K562 (cell line): ENCODE measurements around the gene PIM3. TPM values are rescaled to one million over a fixed set of nuclear protein-coding genes. Genes with fewer than 3 reads are reported as not detected.

Experiments used
- ATAC-seq: fragments of 200-7000 bp; cut with Tn5 transposase; 3 replicates; pipeline ENCODE4 v1.9.1; 2020; ENCODE audit warnings: moderate library complexity
- BruUV-seq: library from RNA; stranded (reverse); fragments of 400-500 nt; replicated peaks from 2 replicates; lab custom pipeline; 2021; lab: Mats Ljungman, UMichigan
- CTCF ChIA-PET: fragments of 300-600 bp; formaldehyde crosslinking; extraction: SDS; loops from one replicate; lab custom pipeline; 2021; ENCODE audit warnings: low intra/inter-chr PET ratio; lab: Yijun Ruan, JAX
- POLR2A ChIA-PET: fragments of 300-600, 350-650 bp; sonication (Branson Sonifier 250); formaldehyde crosslinking; extraction: SDS; loops from one replicate; lab custom pipeline; 2021; ENCODE audit warnings: antibody characterized with exemption, inconsistent platforms; lab: Yijun Ruan, JAX
- DNase-seq, 4 experiments: peaks; one replicate each; pipeline versions ENCODE4 v3.0.0 to v3.0.0-alpha.2; 2011 to 2018; ENCODE audit warnings: low spot score in 3 of 4, mixed read lengths in 3 of 4; ENCODE audit errors: extremely low read depth in 1 of 4
- FAIRE-seq: peaks from 2 replicates; lab custom pipeline; 2011; peaks lifted over from hg19 to GRCh38; lab: Jason Lieb, UNC
- H2AFZ ChIP-seq: 2 replicates; pipeline ENCODE4 v1.6.0; 2011; ENCODE audit warnings: low read depth, low read length, control low read depth, inconsistent platforms
- H3K27ac ChIP-seq: fragments of 200-600 bp; 3 replicates; pipeline ENCODE4 v1.8.0; 2011; ENCODE audit warnings: low read depth, mild to moderate bottlenecking, control low read depth, inconsistent platforms, low read length, moderate library complexity, mixed read lengths; ENCODE audit errors: extremely low read depth
- H3K27me3 ChIP-seq, 2 experiments: fragments of 300-600 bp in 1 of 2; 2 replicates in 1 of 2; 3 replicates in 1 of 2; pipeline versions ENCODE4 v1.6.0 to v1.8.0; 2011; ENCODE audit warnings: inconsistent platforms in 2 of 2, low read length in 2 of 2, mild to moderate bottlenecking in 1 of 2, mixed read lengths in 1 of 2, moderate library complexity in 1 of 2; ENCODE audit not compliant: control insufficient read depth in 2 of 2, insufficient read depth in 2 of 2
- H3K36me3 ChIP-seq: fragments of 300-600 bp; 3 replicates; pipeline ENCODE4 v1.8.0; 2011; ENCODE audit warnings: mild to moderate bottlenecking, low read length, inconsistent platforms; ENCODE audit not compliant: control insufficient read depth, insufficient read depth
- H3K4me1 ChIP-seq, 2 experiments: fragments of 200-600 bp in 1 of 2; replicated peaks in 1 of 2; 2 replicates in 1 of 2; 3 replicates in 1 of 2; pipeline versions ENCODE4 v1.5.1 to v1.8.0; 2011; ENCODE audit warnings: inconsistent platforms in 2 of 2, low read length in 2 of 2, mild to moderate bottlenecking in 1 of 2, mixed read lengths in 1 of 2, moderate library complexity in 1 of 2; ENCODE audit not compliant: control insufficient read depth in 2 of 2, insufficient read depth in 2 of 2
- H3K4me2 ChIP-seq: 2 replicates; pipeline ENCODE4 v1.6.1; 2011; ENCODE audit warnings: low read length, control low read depth, inconsistent platforms, mixed read lengths; ENCODE audit not compliant: insufficient read depth
- H3K4me3 ChIP-seq: fragments of 200-600 bp; sonication (generic), shearing (Covaris generic); 2 replicates; pipeline ENCODE4 v1.5.1; 2016; ENCODE audit warnings: control low read depth, inconsistent platforms
- H3K79me2 ChIP-seq: fragments of 200-600 bp; 3 replicates; pipeline ENCODE4 v1.8.0; 2011; ENCODE audit warnings: low read length, inconsistent platforms; ENCODE audit not compliant: control insufficient read depth, insufficient read depth
- H3K9ac ChIP-seq, 2 experiments: 2 replicates each; pipeline versions ENCODE4 v1.6.0 to v1.6.1; 2011; ENCODE audit warnings: low read depth in 2 of 2, low read length in 2 of 2, control low read depth in 1 of 2, inconsistent platforms in 1 of 2, mild to moderate bottlenecking in 1 of 2, mixed read lengths in 1 of 2; ENCODE audit not compliant: insufficient read depth in 1 of 2
- H3K9me1 ChIP-seq: one replicate; pipeline ENCODE4 v1.6.0; 2011; ENCODE audit warnings: inconsistent platforms, mild to moderate bottlenecking, low read length, moderate library complexity; ENCODE audit not compliant: control insufficient read depth, insufficient read depth
- H3K9me3 ChIP-seq: replicated peaks from 2 replicates; pipeline ENCODE4 v1.5.1; 2011; ENCODE audit warnings: low read depth, low read length, inconsistent platforms; ENCODE audit not compliant: control insufficient read depth, insufficient read depth
- H4K20me1 ChIP-seq: replicated peaks from 2 replicates; pipeline ENCODE4 v1.6.1; 2011; ENCODE audit warnings: low read length, inconsistent platforms, mixed read lengths; ENCODE audit not compliant: control insufficient read depth, insufficient read depth
- CBX1 ChIP-seq: sonication (generic); IDR thresholded peaks from 2 replicates; pipeline ENCODE4 v1.6.1; 2016; ENCODE audit warnings: antibody characterized with exemption, low read depth, mild to moderate bottlenecking
- WGBS: fragments of 100-300 bp; shearing (Covaris generic); methylation state at CpG from one replicate; pipeline ENCODE4 v1.1.6; 2016; ENCODE audit warnings: low coverage, mixed read lengths; ENCODE audit not compliant: insufficient coverage; ENCODE audit errors: missing lambda C conversion rate; 5-methylcytosine and 5-hydroxymethylcytosine counted together
- in situ Hi-C: fragments of 300-500 bp; cut with MboI; formaldehyde crosslinking; loops from 4 replicates; pipeline ENCODE4 v1.15.0; 2018; ENCODE audit warnings: inconsistent platforms, mixed read lengths
- intact Hi-C: fragments of 100-400 bp; cut with micrococcal nuclease; formaldehyde crosslinking; loops from 2 replicates; pipeline ENCODE4 v1.14.2; 2022
- polyA plus RNA-seq, 8 experiments: library from polyadenylated mRNA; depleted of rRNA in 4 of 8; stranded (reverse) in 5 of 8; unstranded in 3 of 8; fragments of >200 nt; fragmentation: Nextera tagmentation in 2 of 8; fragmentation: Illumina TruSeq in 1 of 8; extraction: Ambion mirVana in 2 of 8; extraction: Trizol in 1 of 8; gene quantifications; 2 replicates each; pipeline versions ENCODE4 v1.2.1 to v1.2.3, GENCODE V29; 2011 to 2014; ENCODE audit warnings: inconsistent platforms in 1 of 8, missing spikeins in 1 of 8
- total RNA-seq, 7 experiments: library from RNA; depleted of rRNA in 6 of 7; stranded (reverse); fragments of >200 nt in 6 of 7; fragmentation: Illumina TruSeq in 2 of 7; extraction: Trizol in 2 of 7; gene quantifications; 2 replicates each; pipeline versions ENCODE4 v1.2.1 to v1.2.3, GENCODE V29; 2011 to 2021; ENCODE audit warnings: low replicate concordance in 1 of 7
- TF ChIP-seq, protein P1 (sequence below), 2 experiments: fragments of 450-650 bp in 1 of 2; sonication (generic) in 1 of 2; formaldehyde crosslinking in 1 of 2; IDR thresholded peaks; 2 replicates each; pipeline versions ENCODE4 v1.7.1 to v1.9.0; 2016 to 2022; ENCODE audit warnings: inconsistent platforms in 1 of 2, mild to moderate bottlenecking in 1 of 2, missing genetic modification reagents in 1 of 2

The PIM3 gene
- total and polyA plus RNA-seq, 9 of the 15 experiments (the other 6 are each of a cell fraction or from before 2014, with no cell fraction given), result 0.24 to 40.5 (median 5.3) TPM

DNA sequence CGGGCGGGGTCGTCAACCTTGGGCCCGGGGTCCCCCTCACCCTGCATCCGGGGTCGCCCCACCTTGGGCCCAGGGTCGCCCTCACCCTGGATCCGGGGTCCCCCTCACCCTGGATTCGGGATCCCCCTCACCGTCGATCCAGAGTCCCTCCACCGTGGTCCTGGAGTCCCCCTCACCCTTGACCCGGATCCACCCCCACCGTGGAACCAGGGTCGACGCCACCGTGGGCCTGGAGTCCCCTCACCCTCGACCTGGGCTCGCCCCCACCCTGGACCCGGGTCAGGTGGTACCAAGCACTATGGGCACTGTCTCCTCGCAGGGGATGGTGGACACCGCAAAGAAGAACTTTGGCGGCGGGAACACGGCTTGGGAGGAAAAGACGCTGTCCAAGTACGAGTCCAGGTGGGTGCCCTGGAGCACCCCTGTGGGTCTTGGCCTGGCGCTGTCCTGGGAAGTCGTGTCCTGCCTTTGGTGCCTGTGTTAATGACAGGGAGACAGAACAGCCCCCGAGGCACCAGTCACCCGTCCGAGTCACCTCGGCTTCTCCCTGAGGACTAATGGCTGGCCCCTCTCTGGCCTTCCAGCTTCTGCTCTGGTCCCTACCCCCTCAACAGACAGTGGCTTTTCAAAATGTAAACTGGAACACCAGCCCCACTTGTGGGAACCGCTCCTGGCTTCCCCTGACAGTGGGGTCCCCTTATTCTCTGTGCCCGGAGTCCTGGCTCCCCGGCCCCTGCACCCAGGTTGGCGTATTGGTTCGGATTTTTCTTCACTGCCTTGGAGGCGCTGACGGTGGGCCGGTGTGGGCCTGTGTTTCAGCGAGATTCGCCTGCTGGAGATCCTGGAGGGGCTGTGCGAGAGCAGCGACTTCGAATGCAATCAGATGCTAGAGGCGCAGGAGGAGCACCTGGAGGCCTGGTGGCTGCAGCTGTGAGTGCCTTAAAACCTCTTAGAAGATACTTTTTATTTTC is 41.4 kb upstream of the PIM3 start:
- no peak for FAIRE-seq
- BruUV-seq, result no TSS peak
- H4K20me1 ChIP-seq, result 0 out of 2 replicates have a peak, but pooled peaks cover 3% of the 10 kb centered on the region
- peaks cover 14% of the 10 kb centered on the region for H3K79me2 ChIP-seq
- in situ Hi-C loops (loop anchor here (10.0 kb wide), 1 partner anchor 94 kb away; the partner anchor contains the start of gene BRD1), intact Hi-C loops (loop anchor here (5.0 kb wide), 1 partner anchor 152 kb away; no protein-coding TSS in a partner anchor)
- ChIA-PET POLR2A (interaction anchor here (0.7 to 1.2 kb wide), 2 partner anchors 112 to 113 kb away, joined by 3 read pairs; no protein-coding TSS in a partner anchor), CTCF (no interaction called here)
- H3K36me3 ChIP-seq, result peaks cover 11% of the 10 kb centered on the region; the same call in 1 of the 3 replicates
- peak overlapping the region; percentile 41; the same call in 2 of the 3 replicates for H3K27ac ChIP-seq
- TF ChIP-seq, protein P1, sequence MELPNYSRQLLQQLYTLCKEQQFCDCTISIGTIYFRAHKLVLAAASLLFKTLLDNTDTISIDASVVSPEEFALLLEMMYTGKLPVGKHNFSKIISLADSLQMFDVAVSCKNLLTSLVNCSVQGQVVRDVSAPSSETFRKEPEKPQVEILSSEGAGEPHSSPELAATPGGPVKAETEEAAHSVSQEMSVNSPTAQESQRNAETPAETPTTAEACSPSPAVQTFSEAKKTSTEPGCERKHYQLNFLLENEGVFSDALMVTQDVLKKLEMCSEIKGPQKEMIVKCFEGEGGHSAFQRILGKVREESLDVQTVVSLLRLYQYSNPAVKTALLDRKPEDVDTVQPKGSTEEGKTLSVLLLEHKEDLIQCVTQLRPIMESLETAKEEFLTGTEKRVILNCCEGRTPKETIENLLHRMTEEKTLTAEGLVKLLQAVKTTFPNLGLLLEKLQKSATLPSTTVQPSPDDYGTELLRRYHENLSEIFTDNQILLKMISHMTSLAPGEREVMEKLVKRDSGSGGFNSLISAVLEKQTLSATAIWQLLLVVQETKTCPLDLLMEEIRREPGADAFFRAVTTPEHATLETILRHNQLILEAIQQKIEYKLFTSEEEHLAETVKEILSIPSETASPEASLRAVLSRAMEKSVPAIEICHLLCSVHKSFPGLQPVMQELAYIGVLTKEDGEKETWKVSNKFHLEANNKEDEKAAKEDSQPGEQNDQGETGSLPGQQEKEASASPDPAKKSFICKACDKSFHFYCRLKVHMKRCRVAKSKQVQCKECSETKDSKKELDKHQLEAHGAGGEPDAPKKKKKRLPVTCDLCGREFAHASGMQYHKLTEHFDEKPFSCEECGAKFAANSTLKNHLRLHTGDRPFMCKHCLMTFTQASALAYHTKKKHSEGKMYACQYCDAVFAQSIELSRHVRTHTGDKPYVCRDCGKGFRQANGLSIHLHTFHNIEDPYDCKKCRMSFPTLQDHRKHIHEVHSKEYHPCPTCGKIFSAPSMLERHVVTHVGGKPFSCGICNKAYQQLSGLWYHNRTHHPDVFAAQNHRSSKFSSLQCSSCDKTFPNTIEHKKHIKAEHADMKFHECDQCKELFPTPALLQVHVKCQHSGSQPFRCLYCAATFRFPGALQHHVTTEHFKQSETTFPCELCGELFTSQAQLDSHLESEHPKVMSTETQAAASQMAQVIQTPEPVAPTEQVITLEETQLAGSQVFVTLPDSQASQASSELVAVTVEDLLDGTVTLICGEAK (IDR thresholded peaks at IDR 0.05), result 0 out of 2 replicates have a peak, but pooled peaks have one; percentile 17
- TF ChIP-seq, protein P1 (CRISPR knock-in tag; IDR thresholded peaks at IDR 0.05), result no peak
- no peak for TF ChIP-seq CBX1
- peak overlapping the region; percentile 84 for H3K4me3 ChIP-seq
- no peaks in the 10 kb centered on the region for H3K9me3 ChIP-seq
- peak overlapping the region; percentile 70 to 94 for H3K9ac ChIP-seq
- peak overlapping the region; percentile 24; the same call in 1 of the 2 replicates for H2AFZ ChIP-seq
- WGBS, result 58% methylated on average over 15 of the region's 47 CpGs
- no peaks in the 10 kb centered on the region for H3K9me1 ChIP-seq
- H3K27me3 ChIP-seq, result no peaks in the 10 kb centered on the region
- peaks cover 6 to 40% of the 10 kb centered on the region in 2 experiments; a peak in 4 of 5 replicates for H3K4me1 ChIP-seq
- DNase-seq, result peak in 2 of 4 experiments; percentile 50 to 51
- H3K4me2 ChIP-seq, result peak overlapping the region; percentile 72
- no peak for ATAC-seq
